22Rv1 (cell line): ENCODE results near the gene ZNFX1.
"Not testable (repeated sequence)": the region's sequence is repeated elsewhere in the genome, so short reads cannot be mapped to it uniquely, and the experiment has no call there.

Source experiments
- CTCF ChIP-seq: fragments of 450-650 bp; IDR thresholded peaks from 2 replicates; pipeline ENCODE4 v1.5.1; 2017; ENCODE audit warnings: mild to moderate bottlenecking
- ZFX ChIP-seq: fragments of 450-650 bp; IDR thresholded peaks from 2 replicates; pipeline ENCODE4 v1.6.1; 2017; ENCODE audit warnings: antibody characterized with exemption, borderline replicate concordance

GRCh38 chr20:49294002-49294654, 16.3 kb upstream of the ZNFX1 start:
- TF ChIP-seq CTCF, ZFX: not testable (repeated sequence)
